ENCODE data around the gene RAMP3. TPM values are rescaled to one million over a fixed set of nuclear protein-coding genes. Genes with fewer than 3 reads are reported as not detected.

RAMP3 gene
- total and polyA plus RNA-seq, 9 donors: 2.9 to 26.0 (median 8.0) TPM

DNA sequence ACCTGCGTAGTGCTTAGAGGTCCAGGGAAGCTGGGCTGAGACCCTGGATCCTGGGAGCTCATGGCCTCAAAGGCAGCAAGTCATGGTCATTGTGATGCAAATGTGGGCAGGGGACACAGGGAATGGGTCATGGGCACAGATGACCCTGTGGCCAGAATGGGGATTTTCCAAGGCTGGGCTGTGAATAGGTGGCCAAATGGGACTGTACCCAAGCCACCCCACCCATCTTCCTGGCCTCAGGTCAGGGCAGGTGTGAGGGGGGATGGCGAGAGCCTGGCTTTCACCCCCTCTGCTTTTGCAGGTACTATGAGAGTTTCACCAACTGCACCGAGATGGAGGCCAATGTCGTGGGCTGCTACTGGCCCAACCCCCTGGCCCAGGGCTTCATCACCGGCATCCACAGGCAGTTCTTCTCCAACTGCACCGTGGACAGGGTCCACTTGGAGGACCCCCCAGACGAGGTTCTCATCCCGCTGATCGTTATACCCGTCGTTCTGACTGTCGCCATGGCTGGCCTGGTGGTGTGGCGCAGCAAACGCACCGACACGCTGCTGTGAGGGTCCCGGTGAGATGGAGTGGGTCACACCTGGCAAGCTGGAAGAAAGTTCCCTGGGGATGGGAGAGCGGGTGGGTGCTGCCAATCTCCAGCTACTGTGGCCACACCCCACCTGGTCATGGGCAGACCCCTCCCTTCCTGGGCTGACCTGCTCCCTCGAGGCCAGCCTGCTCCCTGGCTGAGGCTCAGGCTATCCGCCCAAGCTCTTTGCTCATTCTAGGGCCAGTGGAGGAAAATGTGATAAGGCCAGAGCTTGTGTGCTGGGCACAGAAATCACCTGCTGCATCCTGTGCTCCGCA is 25.5 kb downstream of the RAMP3 start:
- DNase-seq: no peak
- no peaks in the 10 kb centered on the region for H3K9me3 ChIP-seq
- intact Hi-C loops (cut with DNase I): no loop called here
- no peak overlapping the region for H3K4me3 ChIP-seq
- H3K27me3 ChIP-seq: no peaks in the 10 kb centered on the region
- H3K36me3 ChIP-seq: no peaks in the 10 kb centered on the region
- no peak overlapping the region for H3K27ac ChIP-seq
- no peaks in the 10 kb centered on the region for H3K4me1 ChIP-seq (ENCODE audit: insufficient read depth)
- TF ChIP-seq POLR2A (IDR thresholded peaks at IDR 0.05): no peak
- no peak for TF ChIP-seq EP300 (IDR thresholded peaks at IDR 0.05)
- TF ChIP-seq, protein P1, sequence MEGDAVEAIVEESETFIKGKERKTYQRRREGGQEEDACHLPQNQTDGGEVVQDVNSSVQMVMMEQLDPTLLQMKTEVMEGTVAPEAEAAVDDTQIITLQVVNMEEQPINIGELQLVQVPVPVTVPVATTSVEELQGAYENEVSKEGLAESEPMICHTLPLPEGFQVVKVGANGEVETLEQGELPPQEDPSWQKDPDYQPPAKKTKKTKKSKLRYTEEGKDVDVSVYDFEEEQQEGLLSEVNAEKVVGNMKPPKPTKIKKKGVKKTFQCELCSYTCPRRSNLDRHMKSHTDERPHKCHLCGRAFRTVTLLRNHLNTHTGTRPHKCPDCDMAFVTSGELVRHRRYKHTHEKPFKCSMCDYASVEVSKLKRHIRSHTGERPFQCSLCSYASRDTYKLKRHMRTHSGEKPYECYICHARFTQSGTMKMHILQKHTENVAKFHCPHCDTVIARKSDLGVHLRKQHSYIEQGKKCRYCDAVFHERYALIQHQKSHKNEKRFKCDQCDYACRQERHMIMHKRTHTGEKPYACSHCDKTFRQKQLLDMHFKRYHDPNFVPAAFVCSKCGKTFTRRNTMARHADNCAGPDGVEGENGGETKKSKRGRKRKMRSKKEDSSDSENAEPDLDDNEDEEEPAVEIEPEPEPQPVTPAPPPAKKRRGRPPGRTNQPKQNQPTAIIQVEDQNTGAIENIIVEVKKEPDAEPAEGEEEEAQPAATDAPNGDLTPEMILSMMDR (IDR thresholded peaks at IDR 0.05): no peak
- WGBS, 3 donors: 85 to 88% (median 86%) methylated on average over 21 of the region's 21 CpGs

DNA sequence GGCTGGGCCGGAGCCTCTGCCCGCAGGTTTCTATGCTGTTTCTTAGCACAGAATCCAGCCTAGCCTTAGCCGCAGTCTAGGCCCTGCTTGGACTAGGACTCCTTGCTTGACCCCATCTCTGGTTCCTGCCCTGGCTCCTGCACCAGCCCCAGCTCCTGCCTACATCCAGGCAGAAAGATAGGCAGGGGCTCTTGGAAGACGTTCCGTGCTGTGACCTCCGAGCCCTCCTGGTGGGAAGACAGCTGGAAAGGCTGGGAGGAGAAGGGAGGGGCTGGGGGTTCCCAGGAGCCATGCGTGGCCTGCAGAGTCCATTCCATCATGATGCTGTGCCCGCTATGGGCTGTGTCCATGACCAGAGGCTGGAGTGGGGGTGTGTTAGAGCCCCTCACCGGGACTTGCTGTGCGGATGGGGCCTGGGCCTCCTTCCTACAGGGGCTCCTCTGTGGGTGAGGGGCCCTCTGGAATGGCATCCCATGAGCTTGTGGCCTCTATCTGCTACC is 26.2 kb downstream of the RAMP3 start:
- DNase-seq: no peak
- Histone ChIP-seq H3K9me3 (no peaks in the 10 kb centered on the region), H3K27ac (no peak overlapping the region), H3K36me3 (no peaks in the 10 kb centered on the region), H3K4me3 (no peak overlapping the region), H3K27me3 (no peaks in the 10 kb centered on the region), H3K4me1 (ENCODE audit: insufficient read depth) (no peaks in the 10 kb centered on the region)
- 73 to 78% (median 77%) methylated on average over 10 of the region's 10 CpGs for WGBS, 3 donors
- intact Hi-C loops (cut with DNase I): no loop called here
- no peak for TF ChIP-seq EP300 (IDR thresholded peaks at IDR 0.05)
- TF ChIP-seq, protein P1 (IDR thresholded peaks at IDR 0.05): no peak
- TF ChIP-seq POLR2A (IDR thresholded peaks at IDR 0.05): no peak

DNA sequence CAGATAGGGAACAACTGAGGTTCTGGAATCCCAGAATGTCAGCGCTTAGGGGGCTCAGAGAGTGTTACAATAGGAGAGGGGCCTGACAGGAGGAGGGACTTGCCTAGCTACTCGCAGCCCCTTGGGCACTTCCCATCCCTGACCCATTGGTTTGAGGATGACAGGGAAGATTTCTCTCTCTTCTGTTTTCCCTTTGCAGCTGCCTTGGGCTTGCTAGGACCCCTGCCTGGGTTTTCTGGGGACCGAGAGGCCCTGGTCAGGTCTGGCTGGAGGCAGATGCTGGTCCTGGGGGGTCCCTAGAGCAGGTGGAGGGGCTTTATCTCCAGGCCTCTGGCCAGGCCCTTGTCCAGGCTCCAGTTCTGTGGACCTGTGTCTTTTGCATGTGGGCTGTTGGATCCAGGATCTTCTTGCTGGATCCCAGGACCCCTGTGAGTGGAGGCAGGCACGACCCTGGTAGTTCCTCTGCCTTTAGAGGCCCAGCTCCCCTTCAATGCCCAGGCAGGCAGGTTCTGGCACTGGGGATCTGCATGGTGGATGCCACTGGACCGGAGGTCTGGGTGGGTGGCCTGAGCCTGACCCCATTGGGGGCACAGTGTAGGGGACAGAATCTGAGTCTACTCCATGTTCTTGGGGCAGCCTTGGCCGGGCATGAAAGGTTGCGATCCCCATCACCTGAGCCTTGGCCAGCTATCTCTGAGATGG is 26.9 kb downstream of the RAMP3 start:
- H3K36me3 ChIP-seq: no peaks in the 10 kb centered on the region
- WGBS, 3 donors: 82 to 89% (median 86%) methylated on average over 7 of the region's 7 CpGs
- intact Hi-C loops (cut with DNase I): no loop called here
- no peak overlapping the region for H3K4me3 ChIP-seq
- peak in 1 of 5 donors; percentile 6 for DNase-seq
- H3K27me3 ChIP-seq: no peaks in the 10 kb centered on the region
- no peaks in the 10 kb centered on the region for H3K4me1 ChIP-seq (ENCODE audit: insufficient read depth)
- no peak overlapping the region for H3K27ac ChIP-seq
- no peaks in the 10 kb centered on the region for H3K9me3 ChIP-seq
- TF ChIP-seq, protein P1 (IDR thresholded peaks at IDR 0.05): no peak
- no peak for TF ChIP-seq EP300 (IDR thresholded peaks at IDR 0.05)
- TF ChIP-seq POLR2A (IDR thresholded peaks at IDR 0.05): no peak

DNA sequence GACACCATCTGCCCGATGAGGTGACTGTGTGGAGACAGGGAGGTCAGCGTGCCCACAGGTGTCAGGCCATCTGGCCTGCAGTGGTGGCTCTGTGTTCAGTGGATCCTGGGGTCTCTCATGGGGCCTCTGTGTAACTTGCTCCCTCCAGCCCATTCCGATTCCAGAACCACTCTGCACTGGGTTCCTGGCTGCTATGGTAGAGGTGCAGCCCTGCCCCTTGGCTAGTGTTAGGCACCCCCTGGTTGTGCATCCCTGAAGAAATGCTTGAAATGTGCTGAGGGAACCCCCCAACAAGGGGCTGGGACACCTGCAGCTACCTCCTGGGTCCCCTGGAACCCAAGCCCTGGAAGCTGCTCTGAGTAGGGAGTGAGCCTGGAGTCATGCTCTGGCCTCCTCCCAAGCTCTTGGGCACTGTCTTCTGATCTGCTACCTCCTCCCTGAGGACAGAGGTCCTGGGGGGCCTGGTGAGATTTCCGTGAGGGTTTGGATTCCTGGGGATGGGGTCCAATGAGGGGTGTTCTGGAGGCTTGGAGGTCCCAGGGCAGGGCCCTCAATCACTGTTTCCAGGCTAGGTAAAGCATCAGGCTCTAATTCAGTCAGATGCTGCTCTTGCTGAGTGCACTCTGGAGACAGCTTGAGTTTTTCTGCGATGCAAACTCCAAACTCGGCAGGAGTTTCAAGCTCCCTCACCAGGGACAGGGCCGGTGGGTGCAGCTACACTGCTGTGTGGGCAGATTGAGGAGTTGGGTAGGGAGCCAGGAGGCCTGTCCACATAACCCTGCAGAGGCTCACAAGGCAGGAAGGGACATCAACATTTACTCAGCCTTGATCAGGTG is 27.7 kb downstream of the RAMP3 start:
- Histone ChIP-seq H3K27ac (no peak overlapping the region), H3K36me3 (no peaks in the 10 kb centered on the region), H3K9me3 (no peaks in the 10 kb centered on the region), H3K4me1 (ENCODE audit: insufficient read depth) (no peaks in the 10 kb centered on the region), H3K27me3 (no peaks in the 10 kb centered on the region), H3K4me3 (no peak overlapping the region)
- intact Hi-C loops (cut with DNase I): no loop called here
- WGBS, 3 donors: 54 to 69% (median 64%) methylated on average over 7 of the region's 7 CpGs
- DNase-seq: peak in 1 of 5 donors; percentile 6
- TF ChIP-seq EP300 (IDR thresholded peaks at IDR 0.05) (no peak), POLR2A (IDR thresholded peaks at IDR 0.05) (no peak)
- TF ChIP-seq, protein P1 (IDR thresholded peaks at IDR 0.05): no peak
